GM19452 (cell line): ENCODE results near the gene OR2A2.

Source experiments
- ATAC-seq: cut with Tn5 transposase; IDR thresholded peaks from one replicate; pipeline ENCODE4 v1.9.1; 2021; ENCODE audit not compliant: unreplicated experiment

Gene OR2A2

GRCh38 chr7:144137501-144137900 lies 28.1 kb downstream of the OR2A2 start:
- no peak for ATAC-seq

GRCh38 chr7:144142187-144142586 lies 32.8 kb downstream of the OR2A2 start:
- ATAC-seq = no peak

- ATAC-seq = no peak
Measured at GRCh38 chr7:144144426-144144825, 35.0 kb downstream of the OR2A2 start.

- ATAC-seq = no peak
Measured at GRCh38 chr7:144148224-144148827, 38.9 kb downstream of the OR2A2 start.

- ATAC-seq = no peak
Measured at GRCh38 chr7:144158861-144159260, 49.5 kb downstream of the OR2A2 start.
